Measurements from ENCODE around the gene TEX35. TPM values are rescaled to one million over a fixed set of nuclear protein-coding genes. Genes with fewer than 3 reads are reported as not detected.

The TEX35 gene
- total and polyA plus RNA-seq, 11 donors: not detected

- TF ChIP-seq CTCF (IDR thresholded peaks at IDR 0.05) (no peak), POLR2A (IDR thresholded peaks at IDR 0.05) (no peak)
- Histone ChIP-seq H3K4me1 (peaks cover 0 to 14% (median 0%) of the 10 kb centered on the region in 12 donors), H3K4me3 (no peak overlapping the region), H3K27me3 (no peaks in the 10 kb centered on the region), H3K36me3 (no peaks in the 10 kb centered on the region), H3K9me3 (peaks cover 0 to 9% (median 0%) of the 10 kb centered on the region in 12 donors), H3K27ac (no peak overlapping the region)
- intact Hi-C loops (cut with DNase I): no loop called here
- DNase-seq: no peak
- 55 to 67% (median 60%) methylated on average over 3 of the region's 3 CpGs for WGBS, 4 donors
- ATAC-seq: no peak
Observed at GRCh38 chr1:178565586-178565985, 52.7 kb downstream of the TEX35 start.

- Histone ChIP-seq H3K27ac (no peak overlapping the region), H3K36me3 (no peaks in the 10 kb centered on the region), H3K9me3 (peaks cover 0 to 9% (median 0%) of the 10 kb centered on the region in 12 donors), H3K4me3 (no peak overlapping the region), H3K27me3 (no peaks in the 10 kb centered on the region), H3K4me1 (peaks cover 0 to 14% (median 0%) of the 10 kb centered on the region in 12 donors)
- TF ChIP-seq POLR2A (IDR thresholded peaks at IDR 0.05): no peak
- no peak for TF ChIP-seq CTCF (IDR thresholded peaks at IDR 0.05)
- 98 to 100% (median 99%) methylated on average over 3 of the region's 3 CpGs for WGBS, 4 donors
- intact Hi-C loops (cut with DNase I): no loop called here
- DNase-seq: no peak
- ATAC-seq: no peak
Observed at GRCh38 chr1:178566187-178566586, 53.3 kb downstream of the TEX35 start.

- TF ChIP-seq POLR2A (IDR thresholded peaks at IDR 0.05): no peak
- no peak for TF ChIP-seq CTCF (IDR thresholded peaks at IDR 0.05)
- intact Hi-C loops (cut with DNase I): no loop called here
- H3K4me3 ChIP-seq: no peak overlapping the region
- no peak for DNase-seq
- peaks cover 0 to 9% (median 0%) of the 10 kb centered on the region in 12 donors for H3K4me1 ChIP-seq
- no peak for ATAC-seq
- H3K27me3 ChIP-seq: no peaks in the 10 kb centered on the region
- no peak overlapping the region for H3K27ac ChIP-seq
- peaks cover 0 to 4% (median 0%) of the 10 kb centered on the region in 12 donors for H3K9me3 ChIP-seq
- 80 to 88% (median 87%) methylated on average over 4 of the region's 4 CpGs for WGBS, 4 donors
- H3K36me3 ChIP-seq: no peaks in the 10 kb centered on the region
Observed at GRCh38 chr1:178571807-178572206, 58.9 kb downstream of the TEX35 start.

Other genes with a start within 250 kb of the TEX35 start
- gene CLEC20A, start 16.1 kb upstream of the TEX35 start, total RNA-seq: under 1 TPM in 1 of 9 donors, not detected in 8; 0.23 TPM
- gene CLEC20A, start 16.1 kb upstream of the TEX35 start, polyA plus RNA-seq: not detected
- 10 to 100 TPM in 5 of 9 donors, 1 to 10 TPM in 4; 6.6 to 12.7 (median 10.4) TPM for gene RALGPS2, start 212.1 kb downstream of the TEX35 start, total RNA-seq
- 1 to 10 TPM; 1.6 to 3.9 TPM for gene RALGPS2, start 212.1 kb downstream of the TEX35 start, polyA plus RNA-seq

All from heart left ventricle (tissue), 16 donors.